ENCODE data around the gene PHYHD1. TPM values are rescaled to one million over a fixed set of nuclear protein-coding genes. Genes with fewer than 3 reads are reported as not detected.

Gene PHYHD1
- total RNA-seq, 1 experiment from 2014 or later = 18.0 TPM

- H2BK20ac ChIP-seq (ENCODE audit: low read depth, low read length, poor library complexity, severe bottlenecking) = no peak overlapping the region
- no peak overlapping the region for H4K91ac ChIP-seq (ENCODE audit: insufficient read length, low read depth, low read length)
- H2BK120ac ChIP-seq (ENCODE audit: low read depth, low read length, poor library complexity, severe bottlenecking) = no peak overlapping the region
- no peaks in the 10 kb centered on the region for H3K9me3 ChIP-seq (ENCODE audit: control insufficient read depth, low read depth, low read length)
- WGBS (ENCODE audit: extremely low coverage, insufficient read length, low lambda C conversion rate) = no CpG with 5 or more reads among the region's 5 CpGs
- H3K4me1 ChIP-seq (ENCODE audit: insufficient read depth, low read length) = no peaks in the 10 kb centered on the region
- H4K5ac ChIP-seq (ENCODE audit: insufficient read length, low read depth, low read length) = no peak overlapping the region
- H3K18ac ChIP-seq (ENCODE audit: insufficient read length, low read depth, low read length) = no peak overlapping the region
- H3K79me2 ChIP-seq (ENCODE audit: insufficient read depth, low read length) = no peaks in the 10 kb centered on the region
- H3K27me3 ChIP-seq (ENCODE audit: insufficient read depth, low read length) = no peaks in the 10 kb centered on the region
- no peak overlapping the region for H3K27ac ChIP-seq (ENCODE audit: insufficient read length, low read depth, low read length)
- Mint-ChIP-seq H3K27ac (no peak overlapping the region), H3K36me3 (ENCODE audit: insufficient read depth in 1 of 3, low read depth in 3 of 3) (peaks cover 32 to 79% (median 71%) of the 10 kb centered on the region in 3 experiments; a peak in 6 of 7 replicates), H3K4me3 (no peak overlapping the region), H3K9me3 (no peaks in the 10 kb centered on the region), H3K27me3 (ENCODE audit: low read depth) (no peaks in the 10 kb centered on the region), H3K4me1 (no peaks in the 10 kb centered on the region)
- H3K4me2 ChIP-seq (ENCODE audit: insufficient read depth, insufficient read length, low read length) = no peak overlapping the region
- H3T11ph ChIP-seq (ENCODE audit: low read length) = no peak overlapping the region
- no peak overlapping the region for H2AFZ ChIP-seq (ENCODE audit: low read length)
- no peaks in the 10 kb centered on the region for H3K23me2 ChIP-seq (ENCODE audit: insufficient read length, low read depth, low read length, poor library complexity, severe bottlenecking)
- no peak overlapping the region for H2BK5ac ChIP-seq (ENCODE audit: insufficient read length, low read length)
- H3K56ac ChIP-seq (ENCODE audit: insufficient read length, low read depth, low read length) = no peak overlapping the region
- no peaks in the 10 kb centered on the region for H3K79me1 ChIP-seq (ENCODE audit: insufficient read depth, low read depth, low read length, poor library complexity, severe bottlenecking)
- DNase-seq = no peak
- H2BK12ac ChIP-seq (ENCODE audit: insufficient read length, low read depth, low read length) = no peak overlapping the region
- no peaks in the 10 kb centered on the region for H4K20me1 ChIP-seq (ENCODE audit: control insufficient read depth, insufficient read depth, insufficient read length)
- no peak overlapping the region for H3K23ac ChIP-seq (ENCODE audit: insufficient read length, low read depth, low read length)
- no peak overlapping the region for H3K9ac ChIP-seq (ENCODE audit: extremely low read depth, insufficient read length, low read length)
- no peak overlapping the region for H3K14ac ChIP-seq (ENCODE audit: insufficient read depth, low read length)
- no peak overlapping the region for H2AK5ac ChIP-seq (ENCODE audit: insufficient read length, low read length)
- no peak overlapping the region for H3K4ac ChIP-seq (ENCODE audit: low read depth, low read length)
- H4K8ac ChIP-seq (replicated peaks; ENCODE audit: insufficient read length, low read depth, low read length) = no peak overlapping the region
- TF ChIP-seq CTCF (conservative IDR thresholded peaks at IDR 0.05) = no peak
- H2BK15ac ChIP-seq (ENCODE audit: low read depth, low read length) = no peak overlapping the region
Measured at GRCh38 chr9:128986671-128987070, 65.9 kb downstream of the PHYHD1 start.
